ENCODE results near the gene ZNF175. TPM values are rescaled to one million over a fixed set of nuclear protein-coding genes. Genes with fewer than 3 reads are reported as not detected.

ZNF175 gene
- total RNA-seq, 1 donor from 2014 or later: 8.1 TPM

- no peaks in the 10 kb centered on the region for H3K27me3 ChIP-seq
- H3K36me3 Mint-ChIP-seq: no peaks in the 10 kb centered on the region
- peaks cover 8% of the 10 kb centered on the region for H3K27me3 Mint-ChIP-seq (ENCODE audit: insufficient read depth, low read depth)
- H3K4me1 ChIP-seq: no peaks in the 10 kb centered on the region
- no peak overlapping the region for H3K27ac Mint-ChIP-seq
- H3K9me3 ChIP-seq (ENCODE audit: low read depth): peaks cover 11% of the 10 kb centered on the region
- TF ChIP-seq CTCF (IDR thresholded peaks at IDR 0.05) (no peak), EZH2 (IDR thresholded peaks at IDR 0.05) (no peak), EZH2phosphoT487 (IDR thresholded peaks at IDR 0.05) (no peak)
- no peaks in the 10 kb centered on the region for H3K79me2 ChIP-seq (ENCODE audit: low read depth)
- H3K9ac ChIP-seq: no peak overlapping the region
- H3K4me3 Mint-ChIP-seq: no peak overlapping the region
- no peak overlapping the region for H3K4me3 ChIP-seq
- no peak overlapping the region for H3K27ac ChIP-seq
- no peak for DNase-seq (ENCODE audit: low spot score)
- no peak overlapping the region for H3K4me2 ChIP-seq
- no peaks in the 10 kb centered on the region for H3F3A ChIP-seq (ENCODE audit: low read depth)
- no peak overlapping the region for H2AFZ ChIP-seq (replicated peaks)
- H3K36me3 ChIP-seq: no peaks in the 10 kb centered on the region
- H4K20me1 ChIP-seq (ENCODE audit: low read depth): no peaks in the 10 kb centered on the region
- no peaks in the 10 kb centered on the region for H3K4me1 Mint-ChIP-seq
- no peaks in the 10 kb centered on the region for H3K9me3 Mint-ChIP-seq
Observed at GRCh38 chr19:51539821-51540366, 31.2 kb upstream of the ZNF175 start.

GRCh38 chr19:51541458-51542357, 29.4 kb upstream of the ZNF175 start:
- no peaks in the 10 kb centered on the region for H3K36me3 Mint-ChIP-seq
- no peaks in the 10 kb centered on the region for H3K4me1 Mint-ChIP-seq
- H3F3A ChIP-seq (ENCODE audit: low read depth): no peaks in the 10 kb centered on the region
- H3K79me2 ChIP-seq (ENCODE audit: low read depth): no peaks in the 10 kb centered on the region
- no peaks in the 10 kb centered on the region for H3K9me3 ChIP-seq (ENCODE audit: low read depth)
- H4K20me1 ChIP-seq (ENCODE audit: low read depth): no peaks in the 10 kb centered on the region
- no peak overlapping the region for H2AFZ ChIP-seq (replicated peaks)
- no peak for DNase-seq (ENCODE audit: low spot score)
- H3K27ac ChIP-seq: no peak overlapping the region
- TF ChIP-seq EZH2phosphoT487 (IDR thresholded peaks at IDR 0.05) (no peak), CTCF (IDR thresholded peaks at IDR 0.05) (no peak), EZH2 (IDR thresholded peaks at IDR 0.05) (no peak)
- no peaks in the 10 kb centered on the region for H3K4me1 ChIP-seq
- no peak overlapping the region for H3K4me3 ChIP-seq
- H3K27me3 ChIP-seq: no peaks in the 10 kb centered on the region
- peaks cover 10% of the 10 kb centered on the region for H3K27me3 Mint-ChIP-seq (ENCODE audit: insufficient read depth, low read depth)
- H3K9me3 Mint-ChIP-seq: no peaks in the 10 kb centered on the region
- no peak overlapping the region for H3K9ac ChIP-seq
- H3K4me3 Mint-ChIP-seq: no peak overlapping the region
- no peaks in the 10 kb centered on the region for H3K36me3 ChIP-seq
- no peak overlapping the region for H3K27ac Mint-ChIP-seq
- H3K4me2 ChIP-seq: no peak overlapping the region

DNA sequence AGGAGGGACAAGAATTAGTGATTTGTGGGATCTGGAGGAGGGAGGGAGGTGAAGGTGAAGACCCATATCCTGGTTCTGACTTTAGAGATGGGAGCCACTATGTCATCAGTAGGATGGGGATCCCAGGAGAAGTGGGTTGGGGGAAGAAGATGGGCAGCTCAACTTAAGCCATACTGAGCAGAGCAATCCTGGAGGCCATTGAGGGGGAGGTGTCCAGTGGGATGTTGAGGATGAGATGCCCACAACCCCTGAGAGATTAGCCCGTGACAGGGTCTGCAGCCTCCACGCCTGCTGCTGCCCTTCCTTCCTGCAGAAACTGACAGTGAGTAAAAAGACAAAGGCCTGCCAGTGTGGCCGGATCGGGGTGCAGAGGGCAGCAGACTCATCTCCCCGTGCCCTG, 28.4 kb upstream of the ZNF175 start:
- no peaks in the 10 kb centered on the region for H3K36me3 Mint-ChIP-seq

More for the DNA sequence above, 28.4 kb upstream of the ZNF175 start:
- H3K79me2 ChIP-seq (ENCODE audit: low read depth): no peaks in the 10 kb centered on the region
- H3K9ac ChIP-seq: no peak overlapping the region
- H3F3A ChIP-seq (ENCODE audit: low read depth): no peaks in the 10 kb centered on the region
- no peaks in the 10 kb centered on the region for H3K27me3 ChIP-seq
- no peak for DNase-seq (ENCODE audit: low spot score)
- no peaks in the 10 kb centered on the region for H4K20me1 ChIP-seq (ENCODE audit: low read depth)
- no peaks in the 10 kb centered on the region for H3K4me1 ChIP-seq
- H3K27ac ChIP-seq: no peak overlapping the region
- H3K4me1 Mint-ChIP-seq: no peaks in the 10 kb centered on the region
- H3K27ac Mint-ChIP-seq: no peak overlapping the region
- H3K4me3 ChIP-seq: no peak overlapping the region
- H2AFZ ChIP-seq (replicated peaks): no peak overlapping the region
- H3K36me3 ChIP-seq: no peaks in the 10 kb centered on the region
- H3K9me3 ChIP-seq (ENCODE audit: low read depth): no peaks in the 10 kb centered on the region
- H3K27me3 Mint-ChIP-seq (ENCODE audit: insufficient read depth, low read depth): peaks cover 10% of the 10 kb centered on the region
- H3K4me2 ChIP-seq: no peak overlapping the region
- no peaks in the 10 kb centered on the region for H3K9me3 Mint-ChIP-seq
- TF ChIP-seq EZH2 (IDR thresholded peaks at IDR 0.05): no peak
- TF ChIP-seq EZH2phosphoT487 (IDR thresholded peaks at IDR 0.05): no peak
- TF ChIP-seq CTCF (IDR thresholded peaks at IDR 0.05): no peak
- no peak overlapping the region for H3K4me3 Mint-ChIP-seq
